Stomach (tissue), 9 donors: Measurements from ENCODE around the gene SAMD5. TPM values are rescaled to one million over a fixed set of nuclear protein-coding genes. Genes with fewer than 3 reads are reported as not detected.

ENCODE experiments used
- DNase-seq, 2 donors: peaks; one replicate each; pipeline versions ENCODE4 v3.0.0 to v3.0.0-alpha.2; 2013 to 2019
- H3K27ac ChIP-seq, 5 donors: fragments of 200-600 bp in 4 of 5; sonication (generic) in 4 of 5; one replicate each; pipeline ENCODE4 v1.5.1; 2013 to 2019; ENCODE audit warnings: mild to moderate bottlenecking in 1 of 5, moderate library complexity in 1 of 5
- H3K27me3 ChIP-seq, 3 donors: fragments of 200-600 bp; sonication (generic); one replicate each; pipeline ENCODE4 v1.5.1; 2017 to 2019; ENCODE audit warnings: mixed run types in 1 of 3
- H3K36me3 ChIP-seq, 4 donors: fragments of 200-600 bp; sonication (generic); 1 replicate in 3 of 4; 2 replicates in 1 of 4; pipeline ENCODE4 v1.5.1; 2016 to 2019
- H3K4me1 ChIP-seq, 4 donors: fragments of 200-600 bp; sonication (generic); one replicate each; pipeline ENCODE4 v1.5.1; 2016 to 2019
- H3K4me3 ChIP-seq, 4 donors: fragments of 200-600 bp; sonication (generic) in 3 of 4; one replicate each; pipeline ENCODE4 v1.5.1; 2016 to 2019; ENCODE audit warnings: mild to moderate bottlenecking in 1 of 4
- H3K9me3 ChIP-seq, 4 donors: fragments of 200-600 bp; sonication (generic); one replicate each; pipeline ENCODE4 v1.5.1; 2016 to 2019
- CTCF ChIP-seq, 7 experiments: fragments of 450-650 bp in 4 of 7; fragments of 200-600 bp in 3 of 7; sonication (generic) in 3 of 7; IDR thresholded peaks; one replicate each; pipeline ENCODE4 v1.5.1; 2016 to 2019; ENCODE audit warnings: antibody characterized with exemption in 7 of 7, control low read depth in 2 of 7, mild to moderate bottlenecking in 1 of 7
- EP300 ChIP-seq: sonication (generic); formaldehyde crosslinking; IDR thresholded peaks from one replicate; pipeline ENCODE4 v1.6.1; 2017; ENCODE audit warnings: antibody characterized with exemption
- POLR2A ChIP-seq, 4 donors: fragments of 450-650 bp; IDR thresholded peaks; one replicate each; pipeline ENCODE4 v1.6.1; 2016; ENCODE audit warnings: antibody characterized with exemption in 4 of 4, control low read depth in 2 of 4, mild to moderate bottlenecking in 1 of 4, moderate library complexity in 1 of 4
- POLR2AphosphoS5 ChIP-seq, 3 donors: sonication (generic); formaldehyde crosslinking; IDR thresholded peaks; one replicate each; pipeline ENCODE4 v1.6.1; 2016; ENCODE audit warnings: antibody characterized with exemption in 3 of 3
- WGBS, 5 donors: extraction: QIAGEN DNeasy Blood & Tissue Kit in 3 of 5; methylation state at CpG; one replicate each; pipeline versions ENCODE4 v1.1.5 to v1.1.7; 2013 to 2018; 5-methylcytosine and 5-hydroxymethylcytosine counted together
- intact Hi-C: fragments of 100-400 bp; cut with DNase I; formaldehyde crosslinking; loops from one replicate; pipeline ENCODE4 v1.15.1; 2023; ENCODE audit warnings: low total_unique reads
- polyA plus RNA-seq, 3 donors: library from polyadenylated mRNA; stranded (reverse); fragments of 200-250 nt; gene quantifications; one replicate each; pipeline ENCODE4 v1.2.3, GENCODE V29; 2013
- total RNA-seq, 5 donors: library from RNA; depleted of rRNA; stranded (reverse); fragments of >200 nt; gene quantifications; one replicate each; pipeline versions ENCODE4 v1.1.0 to v1.2.3, GENCODE V29; 2014 to 2016
- donor health status: healthy with polysubstance abuse.
- donor health status: Bipolar disorder and iron deficiency.
- donor health status: healthy.

The SAMD5 gene
- total and polyA plus RNA-seq, 8 donors: under 0.01 to 19.1 (median 4.0) TPM

GRCh38 chr6:147615659-147616456 is 107.4 kb downstream of the SAMD5 start:
- 73 to 87% (median 79%) methylated on average over 6 of the region's 6 CpGs for WGBS, 5 donors
- H3K36me3 ChIP-seq: no peaks in the 10 kb centered on the region
- H3K4me3 ChIP-seq: no peak overlapping the region
- no peaks in the 10 kb centered on the region for H3K4me1 ChIP-seq
- H3K27me3 ChIP-seq: no peaks in the 10 kb centered on the region
- DNase-seq: no peak
- TF ChIP-seq EP300: no peak
- TF ChIP-seq POLR2AphosphoS5 (IDR thresholded peaks at IDR 0.05): no peak
- no peak for TF ChIP-seq CTCF (IDR thresholded peaks at IDR 0.05)
- no peak for TF ChIP-seq POLR2A (IDR thresholded peaks at IDR 0.05)
- H3K27ac ChIP-seq: no peak overlapping the region
- intact Hi-C loops: no loop called here
- H3K9me3 ChIP-seq: no peaks in the 10 kb centered on the region

- H3K4me1 ChIP-seq: no peaks in the 10 kb centered on the region
- WGBS, 5 donors: 90 to 95% (median 93%) methylated on average over 3 of the region's 3 CpGs
- H3K27me3 ChIP-seq: no peaks in the 10 kb centered on the region
- H3K27ac ChIP-seq: no peak overlapping the region
- intact Hi-C loops: no loop called here
- H3K4me3 ChIP-seq: no peak overlapping the region
- DNase-seq: no peak
- H3K9me3 ChIP-seq: no peaks in the 10 kb centered on the region
- H3K36me3 ChIP-seq: no peaks in the 10 kb centered on the region
- TF ChIP-seq EP300 (no peak), POLR2AphosphoS5 (IDR thresholded peaks at IDR 0.05) (no peak), POLR2A (IDR thresholded peaks at IDR 0.05) (no peak), CTCF (IDR thresholded peaks at IDR 0.05) (no peak)
Measured at GRCh38 chr6:147617366-147617765, 108.9 kb downstream of the SAMD5 start.

GRCh38 chr6:147618457-147618856 is 110.0 kb downstream of the SAMD5 start:
- WGBS, 5 donors: 93 to 97% (median 95%) methylated on average over 6 of the region's 6 CpGs

GRCh38 chr6:147618927-147619326 is 110.4 kb downstream of the SAMD5 start:
- H3K4me3 ChIP-seq: no peak overlapping the region
- WGBS, 5 donors: 82 to 89% (median 87%) methylated on average over 6 of the region's 6 CpGs
- H3K27ac ChIP-seq: no peak overlapping the region
- H3K9me3 ChIP-seq: no peaks in the 10 kb centered on the region
- no peaks in the 10 kb centered on the region for H3K36me3 ChIP-seq
- no peaks in the 10 kb centered on the region for H3K27me3 ChIP-seq
- intact Hi-C loops: no loop called here
- no peaks in the 10 kb centered on the region for H3K4me1 ChIP-seq
- TF ChIP-seq POLR2AphosphoS5 (IDR thresholded peaks at IDR 0.05) (no peak), CTCF (IDR thresholded peaks at IDR 0.05) (no peak), EP300 (no peak), POLR2A (IDR thresholded peaks at IDR 0.05) (no peak)
- no peak for DNase-seq

More at GRCh38 chr6:147618457-147618856, 110.0 kb downstream of the SAMD5 start:
- Histone ChIP-seq H3K36me3 (no peaks in the 10 kb centered on the region), H3K27ac (no peak overlapping the region), H3K4me3 (no peak overlapping the region), H3K9me3 (no peaks in the 10 kb centered on the region), H3K27me3 (no peaks in the 10 kb centered on the region), H3K4me1 (no peaks in the 10 kb centered on the region)
- TF ChIP-seq POLR2A (IDR thresholded peaks at IDR 0.05) (no peak), POLR2AphosphoS5 (IDR thresholded peaks at IDR 0.05) (no peak), CTCF (IDR thresholded peaks at IDR 0.05) (no peak), EP300 (no peak)
- intact Hi-C loops: no loop called here
- DNase-seq: no peak
